ENCODE results near the gene USP19. TPM values are rescaled to one million over a fixed set of nuclear protein-coding genes. Genes with fewer than 3 reads are reported as not detected.

Gene USP19
- total RNA-seq, 2 experiments from 2014 or later, result 45.2 to 45.9 TPM

DNA sequence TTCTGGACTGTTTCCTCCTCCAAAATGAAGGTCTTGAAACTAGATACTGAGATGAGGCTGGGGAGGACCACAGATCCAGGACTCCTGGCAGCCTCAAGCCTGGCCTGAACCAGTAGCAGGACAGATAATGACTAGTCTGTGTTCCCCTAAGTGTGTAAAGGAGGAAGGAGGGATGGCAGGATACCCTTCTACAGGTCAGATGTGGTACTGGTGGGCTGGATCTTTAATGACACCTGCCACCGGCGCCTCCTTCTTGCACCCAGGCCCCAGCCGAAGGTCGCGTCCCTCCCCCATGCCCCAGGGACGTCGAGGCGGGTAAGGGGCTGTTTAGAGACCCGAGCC lies 556 bp downstream of the USP19 start:
- H3K9me3 Mint-ChIP-seq (ENCODE audit: low read depth), result no peaks in the 10 kb centered on the region
- no peak for ATAC-seq
- H3K27ac Mint-ChIP-seq, result peak overlapping the region; percentile 88
- intact Hi-C loops (cut with DNase I, micrococcal nuclease), result loop anchor here (1.0 to 5.0 kb wide), 13 partner anchors 15 to 818 kb away; partner anchors contain the start of genes QARS1 (in 2 of the 2), QRICH1 (in 2 of the 2), APEH (in 1 of the 2) and C3orf62 (in 1 of the 2)
- ChIA-PET CTCF (interaction anchor here (1.0 to 3.3 kb wide), 5 partner anchors 14 to 98 kb away, joined by 3 to 26 read pairs (median 4); partner anchors contain the start of genes NDUFAF3 and QRICH1), POLR2A (interaction anchor here (0.6 to 1.5 kb wide), 2 partner anchors 26 to 69 kb away, joined by 16 to 22 read pairs; partner anchors contain the start of gene QRICH1)
- H3K27me3 Mint-ChIP-seq, result no peaks in the 10 kb centered on the region
- no peak for DNase-seq
- H3K36me3 Mint-ChIP-seq (ENCODE audit: low read depth), result peaks cover 26% of the 10 kb centered on the region
- peak overlapping the region; percentile 87 for H3K4me3 Mint-ChIP-seq
- H3K4me1 Mint-ChIP-seq, result peaks cover 19% of the 10 kb centered on the region

GRCh38 chr3:49119439-49119838 lies 1.2 kb downstream of the USP19 start:
- H3K36me3 Mint-ChIP-seq (ENCODE audit: low read depth), result peaks cover 27% of the 10 kb centered on the region
- no peaks in the 10 kb centered on the region for H3K27me3 Mint-ChIP-seq
- no peak for ATAC-seq
- intact Hi-C loops (cut with DNase I, micrococcal nuclease), result no loop called here
- H3K4me1 Mint-ChIP-seq, result peaks cover 19% of the 10 kb centered on the region
- no peaks in the 10 kb centered on the region for H3K9me3 Mint-ChIP-seq (ENCODE audit: low read depth)
- H3K4me3 Mint-ChIP-seq, result peak overlapping the region; percentile 87
- H3K27ac Mint-ChIP-seq, result no peak overlapping the region
- POLR2A ChIA-PET, result no interaction called here
- no peak for DNase-seq
- CTCF ChIA-PET, result interaction anchor here (1.1 to 3.3 kb wide), 3 partner anchors 14 to 98 kb away, joined by 3 to 26 read pairs (median 7); partner anchors contain the start of genes NDUFAF3 and QRICH1

GRCh38 chr3:49119036-49119435 lies 1.6 kb downstream of the USP19 start:
- no peak overlapping the region for H3K27ac Mint-ChIP-seq
- peaks cover 19% of the 10 kb centered on the region for H3K4me1 Mint-ChIP-seq
- no peaks in the 10 kb centered on the region for H3K9me3 Mint-ChIP-seq (ENCODE audit: low read depth)
- peaks cover 28% of the 10 kb centered on the region for H3K36me3 Mint-ChIP-seq (ENCODE audit: low read depth)
- intact Hi-C loops (cut with DNase I, micrococcal nuclease), result no loop called here
- peak overlapping the region; percentile 87 for H3K4me3 Mint-ChIP-seq
- H3K27me3 Mint-ChIP-seq, result no peaks in the 10 kb centered on the region
- ATAC-seq (no peak), DNase-seq (no peak)
- POLR2A ChIA-PET, result interaction anchor here (0.7 kb wide), 1 partner anchor 16 kb away, joined by 4 read pairs; no protein-coding TSS in a partner anchor
- CTCF ChIA-PET, result interaction anchor here (1.1 to 3.3 kb wide), 3 partner anchors 13 to 97 kb away, joined by 3 to 26 read pairs (median 7); partner anchors contain the start of genes NDUFAF3 and QRICH1

GRCh38 chr3:49112262-49112661 lies 8.4 kb downstream of the USP19 start:
- intact Hi-C loops (cut with DNase I, micrococcal nuclease), result no loop called here
- no peaks in the 10 kb centered on the region for H3K4me1 Mint-ChIP-seq
- no peaks in the 10 kb centered on the region for H3K27me3 Mint-ChIP-seq
- no peak overlapping the region for H3K4me3 Mint-ChIP-seq
- POLR2A ChIA-PET, result no interaction called here
- ATAC-seq (no peak), DNase-seq (no peak)
- CTCF ChIA-PET, result interaction anchor here (0.6 kb wide), 1 partner anchor 19 kb away, joined by 3 read pairs; the partner anchor contains the start of gene QRICH1
- H3K9me3 Mint-ChIP-seq (ENCODE audit: low read depth), result no peaks in the 10 kb centered on the region
- H3K27ac Mint-ChIP-seq, result no peak overlapping the region
- H3K36me3 Mint-ChIP-seq (ENCODE audit: low read depth), result peaks cover 33% of the 10 kb centered on the region

- ChIA-PET CTCF (interaction anchor here (0.6 to 0.8 kb wide), 2 partner anchors 15 to 18 kb away, joined by 3 read pairs; partner anchors contain the start of gene QRICH1), POLR2A (interaction anchor here (0.6 kb wide), 1 partner anchor 274 kb away, joined by 3 read pairs; no protein-coding TSS in a partner anchor)
- Mint-ChIP-seq H3K9me3 (ENCODE audit: low read depth) (no peaks in the 10 kb centered on the region), H3K27ac (no peak overlapping the region), H3K36me3 (ENCODE audit: low read depth) (peaks cover 31% of the 10 kb centered on the region), H3K4me3 (no peak overlapping the region), H3K4me1 (no peaks in the 10 kb centered on the region), H3K27me3 (no peaks in the 10 kb centered on the region)
- intact Hi-C loops (cut with DNase I, micrococcal nuclease), result no loop called here
- no peak for ATAC-seq
- no peak for DNase-seq
These were observed 9.3 kb downstream of the USP19 start for GRCh38 chr3:49111347-49111746.

DNA sequence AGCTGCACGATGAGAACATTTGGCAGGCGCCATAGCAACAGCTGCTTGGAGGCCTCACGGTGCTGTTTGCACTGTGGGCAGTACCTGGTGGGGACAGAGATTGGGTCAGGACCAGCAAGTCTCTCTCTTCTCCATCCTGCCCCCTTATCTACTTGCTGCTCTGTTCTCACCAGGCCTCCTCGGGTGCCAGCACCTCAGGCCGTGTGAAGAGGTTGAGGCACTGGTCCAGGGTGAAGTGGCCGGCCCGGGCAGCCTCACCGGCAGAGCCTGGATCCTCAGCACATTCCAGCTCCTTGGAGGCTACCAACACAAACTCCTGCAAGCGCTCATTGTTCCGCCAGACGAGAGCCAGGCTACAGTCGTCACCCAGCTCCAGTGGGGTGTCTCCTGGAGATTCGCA lies 9.8 kb downstream of the USP19 start:
- Mint-ChIP-seq H3K4me1 (peaks cover 1% of the 10 kb centered on the region), H3K27me3 (no peaks in the 10 kb centered on the region), H3K36me3 (ENCODE audit: low read depth) (peaks cover 26% of the 10 kb centered on the region), H3K9me3 (ENCODE audit: low read depth) (no peaks in the 10 kb centered on the region), H3K4me3 (no peak overlapping the region), H3K27ac (no peak overlapping the region)
- no peak for ATAC-seq
- ChIA-PET POLR2A (interaction anchor here (0.6 kb wide), 1 partner anchor 274 kb away, joined by 3 read pairs; no protein-coding TSS in a partner anchor), CTCF (interaction anchor here (0.8 kb wide), 1 partner anchor 15 kb away, joined by 3 read pairs; no protein-coding TSS in a partner anchor)
- intact Hi-C loops (cut with DNase I, micrococcal nuclease), result no loop called here
- DNase-seq, result no peak

- H3K27me3 Mint-ChIP-seq, result no peaks in the 10 kb centered on the region
- ChIA-PET CTCF (interaction anchor here (0.7 kb wide), 1 partner anchor 481 kb away, joined by 4 read pairs; no protein-coding TSS in a partner anchor), POLR2A (interaction anchor here (0.6 to 1.1 kb wide), 2 partner anchors 12 to 17 kb away, joined by 4 to 12 read pairs; partner anchors contain the start of gene USP19)
- H3K27ac Mint-ChIP-seq, result no peak overlapping the region
- H3K9me3 Mint-ChIP-seq (ENCODE audit: low read depth), result no peaks in the 10 kb centered on the region
- peaks cover 15% of the 10 kb centered on the region for H3K36me3 Mint-ChIP-seq (ENCODE audit: low read depth)
- ATAC-seq, result no peak
- intact Hi-C loops (cut with DNase I, micrococcal nuclease), result no loop called here
- H3K4me1 Mint-ChIP-seq, result peaks cover 19% of the 10 kb centered on the region
- DNase-seq, result no peak
- no peak overlapping the region for H3K4me3 Mint-ChIP-seq
These were observed 12.3 kb downstream of the USP19 start for GRCh38 chr3:49108346-49108745.

- peak; percentile 100 for ATAC-seq
- H3K27me3 Mint-ChIP-seq, result no peaks in the 10 kb centered on the region
- H3K9me3 Mint-ChIP-seq (ENCODE audit: low read depth), result no peaks in the 10 kb centered on the region
- peak; percentile 94 for DNase-seq
- CTCF ChIA-PET, result interaction anchor here (0.6 to 1.8 kb wide), 5 partner anchors 10 to 1523 kb away, joined by 3 to 13 read pairs (median 4); partner anchors contain the start of genes QRICH1 and USP19
- POLR2A ChIA-PET, result interaction anchor here (0.6 kb wide), 1 partner anchor 11 kb away, joined by 3 read pairs; the partner anchor contains the start of gene QRICH1
- H3K4me3 Mint-ChIP-seq, result peak within 1 kb of the TSS; percentile 96
- intact Hi-C loops (cut with DNase I, micrococcal nuclease), result loop anchor here (1.0 to 2.0 kb wide), 7 partner anchors 10 to 366 kb away; partner anchors contain the start of genes QRICH1 (in 2 of the 2), USP19 (in 2 of the 2), CCDC71 (in 1 of the 2) and DAG1 (in 1 of the 2)
- H3K4me1 Mint-ChIP-seq, result peaks cover 21% of the 10 kb centered on the region
- peaks cover 24% of the 10 kb centered on the region for H3K36me3 Mint-ChIP-seq (ENCODE audit: low read depth)
- H3K27ac Mint-ChIP-seq, result peak within 1 kb of the TSS; percentile 96
These were observed 16.0 kb downstream of the USP19 start, which contains the start of gene QARS1 for GRCh38 chr3:49104427-49105291. Gene QARS1, minus strand, starts transcription at chr3:49104757. Its CDS starts 24 bp downstream, at chr3:49104733.

DNA sequence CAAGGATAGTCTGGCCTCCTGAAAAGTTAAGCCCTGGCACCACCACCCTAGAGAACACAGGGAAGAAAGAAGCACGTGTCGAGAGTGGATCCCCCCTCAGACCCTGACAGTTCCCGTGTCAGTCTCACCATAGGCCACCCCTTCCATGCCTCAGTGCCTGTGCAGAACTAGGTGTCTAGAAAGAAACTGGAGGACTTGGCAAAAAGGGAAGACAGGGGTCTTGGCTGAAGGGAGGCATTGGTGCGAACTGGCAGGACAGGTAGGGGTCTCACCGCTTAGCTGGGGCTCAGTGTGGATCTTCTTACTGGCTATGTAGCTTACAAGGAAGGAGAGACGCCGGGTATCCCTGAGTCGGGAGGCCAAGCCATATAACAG lies 16.6 kb downstream of the USP19 start:
- Mint-ChIP-seq H3K27me3 (no peaks in the 10 kb centered on the region), H3K36me3 (ENCODE audit: low read depth) (peaks cover 25% of the 10 kb centered on the region), H3K4me3 (peak overlapping the region; percentile 96), H3K9me3 (ENCODE audit: low read depth) (no peaks in the 10 kb centered on the region), H3K4me1 (peaks cover 21% of the 10 kb centered on the region), H3K27ac (peak overlapping the region; percentile 96)
- ATAC-seq (no peak), DNase-seq (no peak)
- ChIA-PET POLR2A (no interaction called here), CTCF (interaction anchor here (0.6 to 1.8 kb wide), 3 partner anchors 10 to 1524 kb away, joined by 3 to 13 read pairs (median 3); partner anchors contain the start of gene QRICH1)
- intact Hi-C loops (cut with DNase I, micrococcal nuclease), result loop anchor here (1.0 to 2.0 kb wide), 7 partner anchors 10 to 366 kb away; partner anchors contain the start of genes QRICH1 (in 2 of the 2), USP19 (in 2 of the 2), CCDC71 (in 1 of the 2) and DAG1 (in 1 of the 2)

GRCh38 chr3:49100046-49100615 lies 20.5 kb downstream of the USP19 start:
- DNase-seq (no peak), ATAC-seq (no peak)
- Mint-ChIP-seq H3K27me3 (no peaks in the 10 kb centered on the region), H3K4me1 (peaks cover 17% of the 10 kb centered on the region), H3K4me3 (no peak overlapping the region), H3K27ac (no peak overlapping the region), H3K9me3 (ENCODE audit: low read depth) (no peaks in the 10 kb centered on the region), H3K36me3 (ENCODE audit: low read depth) (peaks cover 35% of the 10 kb centered on the region)
- POLR2A ChIA-PET, result no interaction called here
- CTCF ChIA-PET, result interaction anchor here (0.7 kb wide), 1 partner anchor 111 kb away, joined by 3 read pairs; no protein-coding TSS in a partner anchor
- intact Hi-C loops (cut with DNase I, micrococcal nuclease), result no loop called here
